Transverse colon (tissue), 4 donors: ENCODE results near the gene KANK2. TPM values are rescaled to one million over a fixed set of nuclear protein-coding genes. Genes with fewer than 3 reads are reported as not detected.
A peak's percentile ranks its signal among the peaks of the same experiment; 100 is the strongest.

Source experiments
- DNase-seq: peaks from one replicate; pipeline ENCODE4 v3.0.0-alpha.2; 2019
- H3K27ac ChIP-seq, 4 donors: fragments of 200-600 bp; sonication (generic); 2 replicates each; pipeline ENCODE4 v1.5.1; 2016 to 2018; ENCODE audit warnings: inconsistent platforms in 4 of 4
- H3K27me3 ChIP-seq: fragments of 200-600 bp; sonication (generic); 2 replicates; pipeline ENCODE4 v1.5.1; 2017; ENCODE audit warnings: inconsistent platforms
- H3K36me3 ChIP-seq, 4 donors: fragments of 200-600 bp; sonication (generic); 2 replicates each; pipeline ENCODE4 v1.5.1; 2017 to 2019; ENCODE audit warnings: inconsistent platforms in 4 of 4
- H3K4me1 ChIP-seq, 4 donors: fragments of 200-600 bp; sonication (generic); 2 replicates each; pipeline ENCODE4 v1.5.1; 2017 to 2020; ENCODE audit warnings: inconsistent platforms in 4 of 4
- H3K4me3 ChIP-seq, 4 donors: fragments of 200-600 bp; sonication (generic); 1 replicate in 1 of 4; 2 replicates in 3 of 4; pipeline versions ENCODE4 v1.5.1 to v1.6.1; 2017 to 2019; ENCODE audit warnings: inconsistent platforms in 4 of 4
- H3K9me3 ChIP-seq, 2 donors: fragments of 200-600 bp; sonication (generic); 2 replicates each; pipeline ENCODE4 v1.5.1; 2017 to 2019; ENCODE audit warnings: inconsistent platforms in 2 of 2
- EP300 ChIP-seq: sonication (generic); formaldehyde crosslinking; IDR thresholded peaks from one replicate; pipeline ENCODE4 v1.6.1; 2017; ENCODE audit warnings: antibody characterized with exemption, low read depth
- POLR2A ChIP-seq: fragments of 450-650 bp; IDR thresholded peaks from one replicate; pipeline ENCODE4 v1.6.1; 2016; ENCODE audit warnings: antibody characterized with exemption, mild to moderate bottlenecking, moderate library complexity
- POLR2AphosphoS5 ChIP-seq, 3 donors: sonication (generic); formaldehyde crosslinking; IDR thresholded peaks; one replicate each; pipeline ENCODE4 v1.6.1; 2016; ENCODE audit warnings: antibody characterized with exemption in 3 of 3
- WGBS, 2 donors: methylation state at CpG; one replicate each; pipeline ENCODE4 v1.1.5; 2018; ENCODE audit warnings: low coverage in 1 of 2; 5-methylcytosine and 5-hydroxymethylcytosine counted together
- in situ Hi-C, 4 donors: fragments of 200-750 bp; cut with MboI; loops; one replicate each; pipeline versions ENCODE4 v1.15.0 to v1.15.1; 2017; ENCODE audit warnings: low sequenced_read_pairs in 3 of 4, low pct_ligation_motif_present in 1 of 4, low pct_unique_long_range_greater_than_20kb in 1 of 4
- intact Hi-C: fragments of 100-400 bp; cut with DNase I; formaldehyde crosslinking; loops from one replicate; pipeline ENCODE4 v1.15.1; 2023; ENCODE audit warnings: low total_unique reads
- total RNA-seq, 4 donors: library from RNA; depleted of rRNA; stranded (reverse); fragments of >200 nt; gene quantifications; one replicate each; pipeline ENCODE4 v1.1.0, GENCODE V29; 2016
- TF ChIP-seq, protein P1 (sequence below), 5 experiments: fragments of 200-600 bp in 3 of 5; fragments of 450-650 bp in 2 of 5; sonication (generic) in 3 of 5; IDR thresholded peaks; 1 replicate in 2 of 5; 2 replicates in 3 of 5; pipeline ENCODE4 v1.5.1; 2016 to 2017; ENCODE audit warnings: antibody characterized with exemption in 5 of 5, inconsistent platforms in 3 of 5, mild to moderate bottlenecking in 2 of 5, moderate library complexity in 1 of 5

KANK2 gene
- total RNA-seq, 4 donors from 2014 or later, result 145 to 339 (median 243) TPM

DNA sequence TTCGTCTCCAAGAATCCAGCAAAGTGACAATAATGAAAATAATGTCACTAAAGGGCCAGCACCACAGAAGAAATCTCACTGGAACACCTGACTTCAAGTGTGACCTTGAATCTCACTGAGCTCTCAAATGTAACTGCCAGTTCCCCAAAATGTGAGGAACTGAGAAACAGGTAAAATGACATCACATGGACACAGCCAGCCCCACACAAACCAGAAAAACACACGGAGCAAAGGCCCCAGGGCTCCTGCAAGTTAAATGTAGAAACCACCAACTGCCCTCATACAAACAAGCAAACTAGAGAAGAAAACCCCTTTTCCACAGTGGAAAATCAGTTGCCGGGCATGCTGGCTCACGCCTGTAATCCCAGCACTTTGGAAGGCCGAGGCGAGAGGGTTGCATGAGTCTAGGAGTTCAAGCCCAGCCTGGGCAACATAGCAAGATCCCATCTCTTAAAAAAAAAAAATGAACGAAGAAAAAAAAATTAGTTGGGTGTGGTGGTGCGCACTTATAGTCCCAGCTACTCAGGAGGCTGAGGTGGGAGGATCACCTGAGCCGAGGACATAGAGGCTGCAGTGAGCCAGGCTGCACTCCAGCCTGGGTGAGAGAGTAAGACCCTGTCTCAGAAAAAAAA is 8.7 kb upstream of the KANK2 start:
- no peak overlapping the region for H3K4me3 ChIP-seq
- no peak for TF ChIP-seq POLR2A
- no peaks in the 10 kb centered on the region for H3K9me3 ChIP-seq
- H3K27me3 ChIP-seq, result no peaks in the 10 kb centered on the region
- DNase-seq, result no peak
- no peaks in the 10 kb centered on the region for H3K36me3 ChIP-seq
- 84 to 85% methylated on average over 9 of the region's 9 CpGs for WGBS, 2 donors
- intact Hi-C loops (loop anchor here (2.0 to 5.0 kb wide), 2 partner anchors 67 to 174 kb away; no protein-coding TSS in a partner anchor), in situ Hi-C loops (loop anchor here (10.0 to 25.0 kb wide), 3 partner anchors 71 to 169 kb away; no protein-coding TSS in a partner anchor)
- peak overlapping the region in 2 of 4 donors; percentile 5 to 25 for H3K27ac ChIP-seq
- H3K4me1 ChIP-seq, result peaks cover 0 to 25% (median 12%) of the 10 kb centered on the region in 4 donors

DNA sequence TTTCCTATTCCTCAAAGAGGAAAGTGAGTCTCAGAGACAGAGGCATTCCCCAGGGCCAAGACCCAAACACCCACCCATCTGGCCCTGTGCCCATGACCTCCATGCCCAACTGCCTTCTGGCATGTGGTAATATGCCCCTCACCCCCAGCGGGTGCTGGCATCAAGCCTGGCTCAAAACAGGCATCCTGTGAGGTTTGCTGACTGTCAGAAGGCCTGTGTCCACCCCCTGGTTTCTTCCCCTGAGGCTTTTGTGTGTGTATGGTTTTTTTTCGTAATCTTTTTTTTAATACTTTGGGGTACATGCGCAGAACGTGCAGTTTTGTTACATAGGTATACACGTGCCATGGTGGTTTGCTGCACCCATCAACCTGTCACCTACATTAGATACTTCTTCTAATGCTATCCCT is 7.6 kb upstream of the KANK2 start:
- intact Hi-C loops, result loop anchor here (2.0 to 5.0 kb wide), 2 partner anchors 66 to 173 kb away; no protein-coding TSS in a partner anchor
- Histone ChIP-seq H3K27me3 (no peaks in the 10 kb centered on the region), H3K36me3 (no peaks in the 10 kb centered on the region), H3K9me3 (no peaks in the 10 kb centered on the region), H3K4me1 (peaks cover 0 to 25% (median 12%) of the 10 kb centered on the region in 4 donors), H3K27ac (peak overlapping the region; percentile 77 to 91 (median 84)), H3K4me3 (no peak overlapping the region)
- in situ Hi-C loops, result loop anchor here (5.0 to 25.0 kb wide), 4 partner anchors 68 to 168 kb away; no protein-coding TSS in a partner anchor
- DNase-seq, result no peak
- WGBS, 2 donors, result 50 to 54% methylated on average over 3 to 5 of the region's 5 CpGs
- TF ChIP-seq EP300, result no peak
- TF ChIP-seq, protein P1, sequence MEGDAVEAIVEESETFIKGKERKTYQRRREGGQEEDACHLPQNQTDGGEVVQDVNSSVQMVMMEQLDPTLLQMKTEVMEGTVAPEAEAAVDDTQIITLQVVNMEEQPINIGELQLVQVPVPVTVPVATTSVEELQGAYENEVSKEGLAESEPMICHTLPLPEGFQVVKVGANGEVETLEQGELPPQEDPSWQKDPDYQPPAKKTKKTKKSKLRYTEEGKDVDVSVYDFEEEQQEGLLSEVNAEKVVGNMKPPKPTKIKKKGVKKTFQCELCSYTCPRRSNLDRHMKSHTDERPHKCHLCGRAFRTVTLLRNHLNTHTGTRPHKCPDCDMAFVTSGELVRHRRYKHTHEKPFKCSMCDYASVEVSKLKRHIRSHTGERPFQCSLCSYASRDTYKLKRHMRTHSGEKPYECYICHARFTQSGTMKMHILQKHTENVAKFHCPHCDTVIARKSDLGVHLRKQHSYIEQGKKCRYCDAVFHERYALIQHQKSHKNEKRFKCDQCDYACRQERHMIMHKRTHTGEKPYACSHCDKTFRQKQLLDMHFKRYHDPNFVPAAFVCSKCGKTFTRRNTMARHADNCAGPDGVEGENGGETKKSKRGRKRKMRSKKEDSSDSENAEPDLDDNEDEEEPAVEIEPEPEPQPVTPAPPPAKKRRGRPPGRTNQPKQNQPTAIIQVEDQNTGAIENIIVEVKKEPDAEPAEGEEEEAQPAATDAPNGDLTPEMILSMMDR (IDR thresholded peaks at IDR 0.05), result no peak
- no peak for TF ChIP-seq POLR2AphosphoS5 (IDR thresholded peaks at IDR 0.05)
- no peak for TF ChIP-seq POLR2A

DNA sequence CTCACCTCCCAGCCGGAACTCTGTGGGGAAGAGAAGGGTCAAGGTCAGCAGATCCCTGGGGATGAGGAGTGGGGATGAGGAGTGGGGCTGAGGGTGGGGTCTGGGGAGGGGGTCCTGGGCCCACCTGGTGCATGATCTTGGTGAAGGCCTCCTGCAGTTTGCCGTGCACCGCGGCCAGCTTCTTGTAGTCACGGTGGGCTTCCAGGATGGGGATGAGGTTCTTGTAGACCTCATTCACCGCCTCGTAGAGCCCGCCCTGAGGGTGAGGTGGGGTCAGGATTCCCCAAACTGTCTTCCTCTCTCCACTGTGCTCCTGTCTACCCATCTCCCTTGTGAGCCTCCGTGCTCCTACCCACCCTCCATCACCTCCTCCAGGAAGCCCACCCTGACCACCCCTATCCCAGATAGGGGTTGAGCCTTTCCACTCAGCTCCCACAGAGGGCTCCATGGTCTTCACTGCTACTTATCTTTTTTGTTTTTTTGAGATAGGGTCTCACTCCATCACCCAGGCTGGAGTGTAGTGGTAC is 6.8 kb upstream of the KANK2 start:
- H3K9me3 ChIP-seq, result no peaks in the 10 kb centered on the region
- TF ChIP-seq, protein P1 (IDR thresholded peaks at IDR 0.05), result peak in 1 of 5 experiments; percentile 34
- TF ChIP-seq POLR2AphosphoS5 (IDR thresholded peaks at IDR 0.05), result no peak
- peaks cover 0 to 25% (median 12%) of the 10 kb centered on the region in 4 donors for H3K4me1 ChIP-seq
- no peaks in the 10 kb centered on the region for H3K27me3 ChIP-seq
- no peak for DNase-seq
- WGBS, 2 donors, result 72 to 100% methylated on average over 1 to 9 of the region's 9 CpGs
- no peaks in the 10 kb centered on the region for H3K36me3 ChIP-seq
- H3K27ac ChIP-seq, result peak overlapping the region; percentile 77 to 91 (median 84)
- H3K4me3 ChIP-seq, result no peak overlapping the region
- in situ Hi-C loops, result loop anchor here (5.0 to 25.0 kb wide), 4 partner anchors 67 to 167 kb away; no protein-coding TSS in a partner anchor
- intact Hi-C loops, result loop anchor here (2.0 kb wide), 1 partner anchor 65 kb away; no protein-coding TSS in a partner anchor

DNA sequence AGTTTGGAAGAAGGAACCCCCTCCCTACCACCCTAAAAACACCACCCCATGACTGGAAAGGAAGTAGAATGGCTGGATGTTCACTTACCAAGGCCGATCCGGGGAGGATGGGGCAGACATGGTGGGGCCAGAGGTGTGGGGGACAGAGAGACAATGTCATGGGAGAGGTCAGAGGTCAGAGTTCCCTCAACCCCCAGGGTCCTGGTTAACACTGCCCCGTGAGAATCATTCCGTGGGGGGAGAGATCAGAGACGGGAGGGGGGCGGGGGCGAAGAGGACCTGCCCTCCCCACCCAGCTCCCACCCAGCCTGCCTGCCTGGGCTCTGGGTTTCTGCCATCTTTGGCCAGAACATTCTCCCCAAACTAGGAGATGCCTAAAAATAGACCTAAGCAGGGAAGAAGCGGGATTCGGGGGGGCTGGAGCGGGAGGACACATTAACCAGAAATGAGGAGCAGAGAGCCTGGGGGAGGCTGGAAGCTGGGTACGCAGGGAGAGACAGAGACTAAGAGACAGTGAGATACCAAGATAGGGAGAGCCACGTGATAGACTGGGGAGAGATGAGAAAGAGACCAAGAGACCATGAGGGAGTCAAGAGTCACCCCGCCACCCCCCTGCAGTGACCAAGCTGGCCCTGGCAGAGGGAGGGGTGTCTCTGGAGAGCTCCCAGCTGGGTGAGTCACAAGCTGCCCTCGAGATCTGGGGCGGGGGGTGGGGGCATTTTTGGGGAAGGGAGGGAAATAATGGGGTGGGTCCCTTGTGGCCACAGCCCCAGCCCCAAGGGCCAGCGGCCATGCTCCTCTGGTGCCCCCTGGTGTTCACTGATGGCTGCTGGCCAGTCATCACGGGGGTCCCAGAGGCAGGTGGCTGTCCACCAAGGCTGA is 6.1 kb upstream of the KANK2 start:
- 30 to 52% methylated on average over 7 to 17 of the region's 17 CpGs for WGBS, 2 donors
- TF ChIP-seq, protein P1 (IDR thresholded peaks at IDR 0.05), result peak; percentile 78 to 87 (median 81)
- TF ChIP-seq POLR2A, result no peak
- peak; percentile 66 for TF ChIP-seq EP300
- peak; percentile 9 to 45 (median 42) for TF ChIP-seq POLR2AphosphoS5 (IDR thresholded peaks at IDR 0.05)
- H3K4me3 ChIP-seq, result no peak overlapping the region
- H3K4me1 ChIP-seq, result peaks cover 0 to 29% (median 12%) of the 10 kb centered on the region in 4 donors
- intact Hi-C loops, result loop anchor here (2.0 kb wide), 1 partner anchor 65 kb away; no protein-coding TSS in a partner anchor
- H3K36me3 ChIP-seq, result no peaks in the 10 kb centered on the region
- in situ Hi-C loops, result loop anchor here (5.0 to 25.0 kb wide), 4 partner anchors 66 to 166 kb away; no protein-coding TSS in a partner anchor
- H3K27me3 ChIP-seq, result no peaks in the 10 kb centered on the region
- peak overlapping the region; percentile 77 to 91 (median 84) for H3K27ac ChIP-seq
- peak; percentile 67 for DNase-seq
- no peaks in the 10 kb centered on the region for H3K9me3 ChIP-seq
